ENCODE measurements around the gene CXCL1. TPM values are rescaled to one million over a fixed set of nuclear protein-coding genes. Genes with fewer than 3 reads are reported as not detected.

Gene CXCL1
- total and polyA plus RNA-seq, 3 donors from 2014 or later, result 0.74 to 1.5 TPM; not detected in 1

- TF ChIP-seq POLR2A (IDR thresholded peaks at IDR 0.05) (no peak), CTCF (IDR thresholded peaks at IDR 0.05) (no peak)
- intact Hi-C loops (cut with DNase I; ENCODE audit: low total_unique reads), result no loop called here
- Histone ChIP-seq H3K27ac (no peak within 1 kb of the TSS), H3K4me1 (no peaks in the 10 kb centered on the region), H3K27me3 (no peaks in the 10 kb centered on the region), H3K36me3 (ENCODE audit: low read depth, missing control alignments) (no peaks in the 10 kb centered on the region), H3K9me3 (no peaks in the 10 kb centered on the region), H3K4me3 (peak within 1 kb of the TSS; percentile 13 to 36)
- WGBS, 2 donors, result 7 to 8% methylated on average over 15 to 41 of the region's 41 CpGs
- peak; percentile 21 for DNase-seq
Measured at GRCh38 chr4:73836373-73837279, 32.6 kb upstream of the CXCL1 start, which contains the start of gene CXCL6. Gene CXCL6 (plus strand): TSS chr4:73836678. CDS start chr4:73836751, 73 bp downstream.

GRCh38 chr4:73839071-73839470 is 30.1 kb upstream of the CXCL1 start:
- no peak overlapping the region for H3K4me3 ChIP-seq
- no peak for DNase-seq
- 87 to 91% methylated on average over 5 of the region's 5 CpGs for WGBS, 2 donors
- TF ChIP-seq CTCF (IDR thresholded peaks at IDR 0.05), result no peak
- no peak for TF ChIP-seq POLR2A (IDR thresholded peaks at IDR 0.05)
- no peaks in the 10 kb centered on the region for H3K4me1 ChIP-seq
- no peaks in the 10 kb centered on the region for H3K9me3 ChIP-seq
- intact Hi-C loops (cut with DNase I; ENCODE audit: low total_unique reads), result no loop called here
- no peaks in the 10 kb centered on the region for H3K27me3 ChIP-seq
- no peaks in the 10 kb centered on the region for H3K36me3 ChIP-seq (ENCODE audit: low read depth, missing control alignments)
- no peak overlapping the region for H3K27ac ChIP-seq

- H3K27ac ChIP-seq, result no peak overlapping the region
- TF ChIP-seq POLR2A (IDR thresholded peaks at IDR 0.05), result no peak
- TF ChIP-seq CTCF (IDR thresholded peaks at IDR 0.05), result no peak
- intact Hi-C loops (cut with DNase I; ENCODE audit: low total_unique reads), result no loop called here
- no peak overlapping the region for H3K4me3 ChIP-seq
- H3K27me3 ChIP-seq, result no peaks in the 10 kb centered on the region
- H3K9me3 ChIP-seq, result no peaks in the 10 kb centered on the region
- WGBS, 2 donors, result 94 to 95% methylated on average over 3 of the region's 3 CpGs
- H3K36me3 ChIP-seq (ENCODE audit: low read depth, missing control alignments), result no peaks in the 10 kb centered on the region
- no peak for DNase-seq
- H3K4me1 ChIP-seq, result no peaks in the 10 kb centered on the region
Measured at GRCh38 chr4:73839715-73840114, 29.5 kb upstream of the CXCL1 start.

- Histone ChIP-seq H3K9me3 (no peaks in the 10 kb centered on the region), H3K4me1 (no peaks in the 10 kb centered on the region), H3K27me3 (no peaks in the 10 kb centered on the region), H3K4me3 (no peak overlapping the region), H3K36me3 (ENCODE audit: low read depth, missing control alignments) (no peaks in the 10 kb centered on the region), H3K27ac (no peak overlapping the region)
- DNase-seq, result no peak
- 69 to 81% methylated on average over 4 of the region's 4 CpGs for WGBS, 2 donors
- no peak for TF ChIP-seq POLR2A (IDR thresholded peaks at IDR 0.05)
- no peak for TF ChIP-seq CTCF (IDR thresholded peaks at IDR 0.05)
- intact Hi-C loops (cut with DNase I; ENCODE audit: low total_unique reads), result no loop called here
Measured at GRCh38 chr4:73841243-73841925, 27.8 kb upstream of the CXCL1 start.
